Naive thymus-derived CD4-positive, alpha-beta T cell (primary cell): ENCODE results near the gene RSAD1. TPM values are rescaled to one million over a fixed set of nuclear protein-coding genes. Genes with fewer than 3 reads are reported as not detected.
"Not testable (repeated sequence)": the region's sequence is repeated elsewhere in the genome, so short reads cannot be mapped to it uniquely, and the experiment has no call there.

ENCODE experiments used
- ATAC-seq: fragments of 150-1000 bp; cut with Tn5 transposase; 2 replicates; pipeline ENCODE4 v1.10.0; 2021; ENCODE audit warnings: mild to moderate bottlenecking, moderate library complexity
- CTCF ChIA-PET: fragments of 350-600 bp; sonication (Branson Sonifier 250); formaldehyde crosslinking; loops from one replicate; lab custom pipeline; 2021; ENCODE audit warnings: antibody characterized with exemption; lab: Charles Lee
- POLR2A ChIA-PET: fragments of 350-600 bp; sonication (Branson Sonifier 250); formaldehyde crosslinking; loops from one replicate; lab custom pipeline; 2021; ENCODE audit warnings: antibody characterized with exemption, inconsistent platforms; lab: Charles Lee
- DNase-seq, 9 donors: peaks; one replicate each; pipeline versions ENCODE4 v3.0.0 to v3.0.0-alpha.2; 2020 to 2022; ENCODE audit warnings: mixed read lengths in 1 of 9
- H3K27ac ChIP-seq: one replicate; pipeline ENCODE4 v1.7.0; 2013; ENCODE audit warnings: mild to moderate bottlenecking, low read depth, low read length, moderate library complexity
- H3K27me3 ChIP-seq, 2 donors: one replicate each; pipeline ENCODE4 v1.7.0; 2013; ENCODE audit warnings: low read length in 2 of 2, mild to moderate bottlenecking in 2 of 2, moderate library complexity in 2 of 2; ENCODE audit not compliant: control insufficient read depth in 2 of 2, insufficient read depth in 2 of 2
- H3K36me3 ChIP-seq, 3 experiments: 1 replicate in 2 of 3; 2 replicates in 1 of 3; pipeline ENCODE4 v1.7.0; 2013; ENCODE audit warnings: low read length in 3 of 3, mild to moderate bottlenecking in 3 of 3, moderate library complexity in 1 of 3; ENCODE audit not compliant: insufficient read depth in 3 of 3, control insufficient read depth in 2 of 3
- H3K4me1 ChIP-seq, 2 donors: one replicate each; pipeline ENCODE4 v1.7.0; 2013; ENCODE audit warnings: low read length in 2 of 2, mild to moderate bottlenecking in 2 of 2, moderate library complexity in 1 of 2; ENCODE audit not compliant: control insufficient read depth in 2 of 2, insufficient read depth in 2 of 2
- H3K4me3 ChIP-seq: 2 replicates; pipeline ENCODE4 v1.7.0; 2013; ENCODE audit warnings: mild to moderate bottlenecking, low read length
- H3K9me3 ChIP-seq, 3 experiments: 1 replicate in 2 of 3; 2 replicates in 1 of 3; pipeline ENCODE4 v1.7.0; 2013; ENCODE audit warnings: low read length in 3 of 3; ENCODE audit not compliant: control insufficient read depth in 2 of 3
- H3K27ac Mint-ChIP-seq, 9 donors: one replicate each; pipeline ENCODE4 v1.8.0; 2020 to 2022; ENCODE audit warnings: mixed read lengths in 9 of 9, mild to moderate bottlenecking in 8 of 9, moderate library complexity in 5 of 9, inconsistent platforms in 2 of 9
- H3K27me3 Mint-ChIP-seq, 5 donors: one replicate each; pipeline ENCODE4 v1.8.0; 2021 to 2022; ENCODE audit warnings: mixed read lengths in 5 of 5, mild to moderate bottlenecking in 1 of 5
- H3K36me3 Mint-ChIP-seq, 5 donors: one replicate each; pipeline ENCODE4 v1.8.0; 2020 to 2022; ENCODE audit warnings: mixed read lengths in 5 of 5, mild to moderate bottlenecking in 3 of 5, inconsistent platforms in 1 of 5
- H3K4me1 Mint-ChIP-seq, 7 donors: one replicate each; pipeline ENCODE4 v1.8.0; 2020 to 2022; ENCODE audit warnings: mixed read lengths in 7 of 7, mild to moderate bottlenecking in 3 of 7, inconsistent platforms in 1 of 7
- H3K4me3 Mint-ChIP-seq, 10 donors: one replicate each; pipeline ENCODE4 v1.8.0; 2020 to 2022; ENCODE audit warnings: mild to moderate bottlenecking in 10 of 10, mixed read lengths in 10 of 10, moderate library complexity in 6 of 10, inconsistent platforms in 2 of 10
- H3K9me3 Mint-ChIP-seq, 11 donors: one replicate each; pipeline ENCODE4 v1.8.0; 2020 to 2022; ENCODE audit warnings: mixed read lengths in 11 of 11, mild to moderate bottlenecking in 4 of 11, inconsistent platforms in 1 of 11, moderate library complexity in 1 of 11
- intact Hi-C, 2 donors: fragments of 100-400 bp; cut with micrococcal nuclease; formaldehyde crosslinking; loops; one replicate each; pipeline ENCODE4 v1.15.1; 2023
- polyA plus RNA-seq, 2 donors: library from polyadenylated mRNA; unstranded; fragments of 300-500 nt; fragmentation: Illumina TruSeq; gene quantifications; one replicate each; pipeline ENCODE4 v1.2.3, GENCODE V29; 2021
- total RNA-seq, 6 experiments: library from RNA in 5 of 6; stranded (reverse) in 5 of 6; gene quantifications; 1 replicate in 5 of 6; 2 replicates in 1 of 6; pipeline ENCODE4 v1.2.3 and lab custom pipeline; 2021 to 2026

RSAD1 gene
- total and polyA plus RNA-seq, 7 experiments from 2014 or later = 38.3 to 91.0 (median 56.8) TPM

- peak overlapping the region in 4 of 10 donors; percentile 17 to 41 (median 32) for H3K4me3 Mint-ChIP-seq
- H3K36me3 Mint-ChIP-seq = peaks cover 0 to 17% (median 10%) of the 10 kb centered on the region in 5 donors
- H3K27ac ChIP-seq = no peak overlapping the region
- H3K4me1 ChIP-seq = no peaks in the 10 kb centered on the region
- H3K4me3 ChIP-seq = no peak overlapping the region
- H3K27me3 ChIP-seq = peaks cover 0 to 7% of the 10 kb centered on the region in 2 donors
- intact Hi-C loops = no loop called here
- peaks cover 0 to 6% (median 4%) of the 10 kb centered on the region in 7 donors for H3K4me1 Mint-ChIP-seq
- no peak for ATAC-seq
- ChIA-PET POLR2A (interaction anchor here (0.6 kb wide), 1 partner anchor 31 kb away, joined by 4 read pairs; no protein-coding TSS in a partner anchor), CTCF (no interaction called here)
- no peaks in the 10 kb centered on the region for H3K9me3 ChIP-seq
- no peak for DNase-seq
- peak overlapping the region in 1 of 9 donors; percentile 41 for H3K27ac Mint-ChIP-seq
- peaks cover 13 to 28% (median 17%) of the 10 kb centered on the region in 5 donors for H3K27me3 Mint-ChIP-seq
- H3K36me3 ChIP-seq = no peaks in the 10 kb centered on the region
- H3K9me3 Mint-ChIP-seq = no peaks in the 10 kb centered on the region
Observed at GRCh38 chr17:50471009-50471905, 7.4 kb upstream of the RSAD1 start.

GRCh38 chr17:50472286-50472685, 6.4 kb upstream of the RSAD1 start:
- Mint-ChIP-seq H3K27me3 (peaks cover 13 to 28% (median 17%) of the 10 kb centered on the region in 5 donors), H3K9me3 (no peaks in the 10 kb centered on the region), H3K4me1 (peaks cover 0 to 6% (median 4%) of the 10 kb centered on the region in 7 donors), H3K27ac (peak overlapping the region in 1 of 9 donors; percentile 38), H3K36me3 (peaks cover 0 to 17% (median 10%) of the 10 kb centered on the region in 5 donors), H3K4me3 (peak overlapping the region in 1 of 10 donors; percentile 61)
- ChIA-PET CTCF (no interaction called here), POLR2A (no interaction called here)
- Histone ChIP-seq H3K4me1 (no peaks in the 10 kb centered on the region), H3K4me3 (no peak overlapping the region), H3K36me3 (no peaks in the 10 kb centered on the region), H3K27ac (no peak overlapping the region), H3K27me3 (peaks cover 0 to 7% of the 10 kb centered on the region in 2 donors), H3K9me3 (no peaks in the 10 kb centered on the region)
- DNase-seq (no peak), ATAC-seq (no peak)
- intact Hi-C loops = no loop called here

GRCh38 chr17:50472761-50473161, 5.9 kb upstream of the RSAD1 start:
- peaks cover 0 to 17% (median 10%) of the 10 kb centered on the region in 5 donors for H3K36me3 Mint-ChIP-seq
- ATAC-seq, H3K4me1 Mint-ChIP-seq, H3K9me3 ChIP-seq, H3K4me3 ChIP-seq, H3K36me3 ChIP-seq, DNase-seq, H3K27ac Mint-ChIP-seq, H3K9me3 Mint-ChIP-seq, CTCF ChIA-PET, H3K4me3 Mint-ChIP-seq, H3K27me3 ChIP-seq, intact Hi-C loops, H3K4me1 ChIP-seq, POLR2A ChIA-PET, H3K27ac ChIP-seq: not testable (repeated sequence)
- H3K27me3 Mint-ChIP-seq = peaks cover 8 to 23% (median 13%) of the 10 kb centered on the region in 5 donors

- H3K4me1 Mint-ChIP-seq = peaks cover 6 to 7% (median 6%) of the 10 kb centered on the region in 7 donors
- Histone ChIP-seq H3K27ac (no peak overlapping the region), H3K36me3 (peaks cover 0 to 1% (median 0%) of the 10 kb centered on the region in 3 experiments), H3K27me3 (peaks cover 0 to 2% of the 10 kb centered on the region in 2 donors), H3K4me3 (no peak overlapping the region), H3K9me3 (no peaks in the 10 kb centered on the region), H3K4me1 (peaks cover 6 to 7% of the 10 kb centered on the region in 2 donors)
- ChIA-PET POLR2A (no interaction called here), CTCF (no interaction called here)
- peak overlapping the region in 1 of 9 donors; percentile 6 for H3K27ac Mint-ChIP-seq
- peaks cover 0 to 16% (median 5%) of the 10 kb centered on the region in 5 donors for H3K27me3 Mint-ChIP-seq
- no peaks in the 10 kb centered on the region for H3K9me3 Mint-ChIP-seq
- intact Hi-C loops = no loop called here
- H3K4me3 Mint-ChIP-seq = no peak overlapping the region
- peaks cover 0 to 17% (median 10%) of the 10 kb centered on the region in 5 donors for H3K36me3 Mint-ChIP-seq
- ATAC-seq (no peak), DNase-seq (no peak)
Observed at GRCh38 chr17:50473901-50474300, 4.8 kb upstream of the RSAD1 start.

GRCh38 chr17:50474523-50474922, 4.1 kb upstream of the RSAD1 start:
- intact Hi-C loops = no loop called here
- Mint-ChIP-seq H3K4me3 (no peak overlapping the region), H3K36me3 (peaks cover 0 to 17% (median 10%) of the 10 kb centered on the region in 5 donors), H3K27ac (no peak overlapping the region), H3K9me3 (no peaks in the 10 kb centered on the region), H3K27me3 (peaks cover 0 to 13% (median 5%) of the 10 kb centered on the region in 5 donors), H3K4me1 (peaks cover 9 to 11% (median 10%) of the 10 kb centered on the region in 7 donors)
- Histone ChIP-seq H3K4me1 (peaks cover 7 to 8% of the 10 kb centered on the region in 2 donors), H3K27me3 (no peaks in the 10 kb centered on the region), H3K27ac (no peak overlapping the region), H3K36me3 (peaks cover 0 to 3% (median 0%) of the 10 kb centered on the region in 3 experiments), H3K4me3 (no peak overlapping the region), H3K9me3 (no peaks in the 10 kb centered on the region)
- DNase-seq (no peak), ATAC-seq (no peak)
- CTCF ChIA-PET = no interaction called here
- POLR2A ChIA-PET = no interaction called here

- no peak for ATAC-seq
- H3K9me3 Mint-ChIP-seq = no peaks in the 10 kb centered on the region
- Histone ChIP-seq H3K27ac (no peak overlapping the region), H3K4me3 (no peak overlapping the region), H3K9me3 (no peaks in the 10 kb centered on the region), H3K4me1 (peaks cover 11 to 12% of the 10 kb centered on the region in 2 donors), H3K27me3 (no peaks in the 10 kb centered on the region), H3K36me3 (peaks cover 0 to 3% (median 0%) of the 10 kb centered on the region in 3 experiments)
- H3K27me3 Mint-ChIP-seq = peaks cover 0 to 11% (median 4%) of the 10 kb centered on the region in 5 donors
- CTCF ChIA-PET = no interaction called here
- H3K4me3 Mint-ChIP-seq = no peak overlapping the region
- H3K36me3 Mint-ChIP-seq = peaks cover 0 to 17% (median 10%) of the 10 kb centered on the region in 5 donors
- POLR2A ChIA-PET = no interaction called here
- peaks cover 17 to 20% (median 19%) of the 10 kb centered on the region in 7 donors for H3K4me1 Mint-ChIP-seq
- intact Hi-C loops = loop anchor here (5.0 kb wide), 2 partner anchors 87 to 232 kb away; partner anchors contain the start of genes CACNA1G (in 2 of the 2) and ANKRD40 (in 1 of the 2)
- no peak for DNase-seq
- peak overlapping the region in 1 of 9 donors; percentile 65 for H3K27ac Mint-ChIP-seq
Observed at GRCh38 chr17:50475362-50475761, 3.3 kb upstream of the RSAD1 start.
